Trophoblast cell (in vitro differentiated cells and primary cell): Measurements from ENCODE around the gene SPATS2L.

ENCODE experiments used
- DNase-seq, 2 donors: peaks; one replicate each; pipeline ENCODE4 v3.0.0-alpha.2; 2016
- H2AFZ ChIP-seq: 2 replicates; pipeline ENCODE4 v1.6.1; 2013; ENCODE audit warnings: low read length, moderate library complexity, mild to moderate bottlenecking; ENCODE audit not compliant: insufficient read depth, poor library complexity
- H2AK5ac ChIP-seq: 2 replicates; pipeline ENCODE4 v1.6.1; 2013; ENCODE audit warnings: mild to moderate bottlenecking, low read length
- H2BK120ac ChIP-seq: 2 replicates; pipeline ENCODE4 v1.6.1; 2013; ENCODE audit warnings: low read length, mild to moderate bottlenecking, moderate library complexity; ENCODE audit not compliant: insufficient read depth, poor library complexity
- H2BK12ac ChIP-seq: 2 replicates; pipeline ENCODE4 v1.6.1; 2013; ENCODE audit warnings: mild to moderate bottlenecking, low read length, moderate library complexity
- H2BK5ac ChIP-seq: 2 replicates; pipeline ENCODE4 v1.6.1; 2013; ENCODE audit warnings: low read length, low read depth, moderate library complexity, mild to moderate bottlenecking; ENCODE audit not compliant: poor library complexity
- H3K14ac ChIP-seq: 2 replicates; pipeline ENCODE4 v1.6.1; 2013; ENCODE audit warnings: mild to moderate bottlenecking, low read length
- H3K18ac ChIP-seq: 2 replicates; pipeline ENCODE4 v1.6.1; 2013; ENCODE audit warnings: mild to moderate bottlenecking, low read length
- H3K23ac ChIP-seq: 2 replicates; pipeline ENCODE4 v1.6.1; 2013; ENCODE audit warnings: low read length
- H3K27ac ChIP-seq: 2 replicates; pipeline ENCODE4 v1.5.1; 2013; ENCODE audit warnings: low read depth, mild to moderate bottlenecking, inconsistent platforms, low read length, moderate library complexity
- H3K27me3 ChIP-seq: 2 replicates; pipeline ENCODE4 v1.6.1; 2013; ENCODE audit warnings: inconsistent platforms, mild to moderate bottlenecking, low read length, moderate library complexity; ENCODE audit not compliant: insufficient read depth
- H3K36me3 ChIP-seq, 2 experiments: 1 replicate in 1 of 2; 2 replicates in 1 of 2; pipeline ENCODE4 v1.6.1; 2013; ENCODE audit warnings: low read length in 2 of 2, mild to moderate bottlenecking in 2 of 2, moderate library complexity in 1 of 2; ENCODE audit not compliant: insufficient read depth in 2 of 2, control insufficient read depth in 1 of 2
- H3K4ac ChIP-seq: 2 replicates; pipeline ENCODE4 v1.6.1; 2013; ENCODE audit warnings: low read depth, mild to moderate bottlenecking, low read length, moderate library complexity
- H3K4me1 ChIP-seq, 2 experiments: 1 replicate in 1 of 2; 2 replicates in 1 of 2; pipeline ENCODE4 v1.6.1; 2013; ENCODE audit warnings: low read length in 2 of 2, mild to moderate bottlenecking in 2 of 2, moderate library complexity in 1 of 2; ENCODE audit not compliant: insufficient read depth in 2 of 2, control insufficient read depth in 1 of 2
- H3K4me2 ChIP-seq: 2 replicates; pipeline ENCODE4 v1.6.1; 2013; ENCODE audit warnings: inconsistent platforms, mild to moderate bottlenecking, low read length, moderate library complexity
- H3K4me3 ChIP-seq: 2 replicates; pipeline ENCODE4 v1.5.1; 2013; ENCODE audit warnings: mild to moderate bottlenecking, low read depth, low read length, inconsistent platforms
- H3K79me1 ChIP-seq: one replicate; pipeline ENCODE4 v1.6.1; 2013; ENCODE audit warnings: low read length
- H3K79me2 ChIP-seq: 2 replicates; pipeline ENCODE4 v1.6.1; 2013; ENCODE audit warnings: low read length, mild to moderate bottlenecking; ENCODE audit not compliant: control insufficient read depth, insufficient read depth, poor library complexity
- H3K9ac ChIP-seq: 2 replicates; pipeline ENCODE4 v1.6.1; 2013; ENCODE audit warnings: mild to moderate bottlenecking, low read length
- H3K9me3 ChIP-seq: 2 replicates; pipeline ENCODE4 v1.6.1; 2013; ENCODE audit warnings: low read depth, mild to moderate bottlenecking, control low read depth, inconsistent platforms, low read length; ENCODE audit not compliant: insufficient read depth
- H4K12ac ChIP-seq: 2 replicates; pipeline ENCODE4 v1.6.1; 2013; ENCODE audit warnings: low read depth, mild to moderate bottlenecking, low read length, moderate library complexity
- H4K8ac ChIP-seq: 2 replicates; pipeline ENCODE4 v1.6.1; 2013; ENCODE audit warnings: low read depth, mild to moderate bottlenecking, low read length, moderate library complexity
- H4K91ac ChIP-seq: one replicate; pipeline ENCODE4 v1.6.1; 2013; ENCODE audit warnings: low read depth, mild to moderate bottlenecking, low read length, moderate library complexity
- WGBS: extraction: QIAGEN DNeasy Blood & Tissue Kit; methylation state at CpG from one replicate; pipeline ENCODE4 v1.1.7; 2013; ENCODE audit warnings: missing lambda C conversion rate; ENCODE audit not compliant: insufficient read length, insufficient coverage; ENCODE audit errors: extremely low coverage; 5-methylcytosine and 5-hydroxymethylcytosine counted together

SPATS2L gene

DNA sequence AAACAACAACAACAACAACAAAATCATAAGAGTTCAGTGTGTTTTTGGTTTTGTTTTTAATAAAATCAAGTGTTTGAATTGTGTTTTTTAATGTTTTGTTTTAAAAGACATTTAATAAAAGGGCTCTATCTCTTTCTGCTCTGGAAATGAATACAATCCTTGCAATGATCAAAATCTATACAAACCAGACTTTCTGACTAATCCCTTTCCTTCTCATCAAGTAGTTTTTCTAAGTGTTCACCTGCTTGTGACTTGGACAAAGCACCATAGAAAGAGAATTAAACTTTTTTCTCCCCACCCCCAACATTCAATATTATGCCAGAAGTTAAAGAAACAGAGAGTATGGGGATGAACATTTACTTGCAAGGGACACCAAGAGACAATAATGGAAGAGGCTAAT, 142.0 kb downstream of the SPATS2L start:
- H3K9me3 ChIP-seq: no peaks in the 10 kb centered on the region
- no peak overlapping the region for H2AFZ ChIP-seq
- no peaks in the 10 kb centered on the region for H3K79me2 ChIP-seq
- no peak overlapping the region for H4K91ac ChIP-seq
- no peak overlapping the region for H3K23ac ChIP-seq
- H2BK12ac ChIP-seq: no peak overlapping the region
- no peaks in the 10 kb centered on the region for H3K27me3 ChIP-seq
- H2AK5ac ChIP-seq: no peak overlapping the region
- peaks cover 1 to 3% of the 10 kb centered on the region in 2 experiments for H3K4me1 ChIP-seq
- DNase-seq: no peak
- H3K4ac ChIP-seq: no peak overlapping the region
- H3K4me2 ChIP-seq: no peak overlapping the region
- no peak overlapping the region for H3K4me3 ChIP-seq
- no peak overlapping the region for H3K18ac ChIP-seq
- H3K36me3 ChIP-seq: peaks cover 23 to 38% of the 10 kb centered on the region in 2 experiments
- no peak overlapping the region for H4K8ac ChIP-seq
- no peak overlapping the region for H4K12ac ChIP-seq
- H2BK5ac ChIP-seq: no peak overlapping the region
- no peak overlapping the region for H3K9ac ChIP-seq
- H3K27ac ChIP-seq: no peak overlapping the region
- no peak overlapping the region for H3K14ac ChIP-seq
- H2BK120ac ChIP-seq: no peak overlapping the region
- no peaks in the 10 kb centered on the region for H3K79me1 ChIP-seq

DNA sequence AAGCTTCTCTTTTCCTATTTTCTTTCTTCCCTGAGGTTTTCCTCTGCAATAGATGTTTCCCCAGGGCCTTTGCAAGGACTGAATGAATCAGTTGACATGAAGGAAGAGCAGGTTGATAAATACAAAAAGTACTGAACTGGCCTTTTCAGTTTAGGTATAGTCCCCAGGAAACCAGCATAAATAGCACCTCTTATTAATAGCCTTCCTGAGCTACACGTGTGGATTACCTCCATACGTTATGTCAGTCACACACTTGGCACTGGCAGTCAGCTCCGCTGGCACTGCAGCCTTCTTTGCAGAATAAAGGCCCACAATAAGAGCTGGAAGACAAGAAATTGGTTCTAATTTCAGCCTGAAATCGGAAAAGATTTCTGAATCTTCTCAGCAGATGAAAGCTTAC, 142.7 kb downstream of the SPATS2L start:
- Histone ChIP-seq H3K14ac (no peak overlapping the region), H3K18ac (no peak overlapping the region), H4K8ac (no peak overlapping the region), H2BK12ac (no peak overlapping the region), H3K4ac (no peak overlapping the region), H2AFZ (no peak overlapping the region), H3K4me2 (no peak overlapping the region), H4K91ac (no peak overlapping the region), H3K9ac (no peak overlapping the region), H3K23ac (no peak overlapping the region), H3K4me3 (no peak overlapping the region), H3K79me1 (no peaks in the 10 kb centered on the region), H3K27me3 (no peaks in the 10 kb centered on the region), H2BK5ac (no peak overlapping the region), H3K4me1 (peaks cover 3% of the 10 kb centered on the region in 2 experiments), H3K79me2 (no peaks in the 10 kb centered on the region), H4K12ac (no peak overlapping the region), H2AK5ac (no peak overlapping the region), H2BK120ac (no peak overlapping the region), H3K9me3 (no peaks in the 10 kb centered on the region), H3K27ac (no peak overlapping the region), H3K36me3 (peaks cover 23 to 34% of the 10 kb centered on the region in 2 experiments)
- WGBS: no CpG with 5 or more reads among the region's 4 CpGs
- DNase-seq: no peak

DNA sequence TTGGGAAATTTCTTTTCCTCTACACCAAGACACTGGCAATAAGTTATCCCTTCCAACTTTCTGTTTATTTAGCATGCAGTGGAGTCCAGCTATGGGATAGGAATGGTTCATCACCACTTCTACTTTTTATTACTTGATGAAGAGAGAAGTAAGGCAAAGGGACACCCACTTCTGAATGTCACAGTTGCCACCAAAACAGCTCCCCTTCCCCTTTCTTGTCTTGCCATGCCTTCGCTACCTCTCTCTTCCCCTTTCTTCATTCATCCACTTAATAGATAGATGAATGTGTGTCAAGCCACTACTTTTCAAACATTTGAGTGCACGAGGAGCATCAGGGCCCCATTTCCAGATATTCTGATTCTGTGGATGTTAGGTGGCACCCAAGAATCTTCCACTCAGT, 143.8 kb downstream of the SPATS2L start:
- Histone ChIP-seq H4K91ac (no peak overlapping the region), H3K4me3 (no peak overlapping the region), H3K4me2 (no peak overlapping the region), H3K36me3 (peaks cover 16 to 28% of the 10 kb centered on the region in 2 experiments), H3K9me3 (no peaks in the 10 kb centered on the region), H4K12ac (no peak overlapping the region), H3K9ac (no peak overlapping the region), H4K8ac (no peak overlapping the region), H2BK5ac (no peak overlapping the region), H2BK120ac (no peak overlapping the region), H3K23ac (no peak overlapping the region), H3K18ac (no peak overlapping the region), H2AFZ (no peak overlapping the region), H2BK12ac (no peak overlapping the region), H3K79me2 (no peaks in the 10 kb centered on the region), H3K79me1 (no peaks in the 10 kb centered on the region), H2AK5ac (no peak overlapping the region), H3K27ac (no peak overlapping the region), H3K27me3 (no peaks in the 10 kb centered on the region), H3K4me1 (peaks cover 4% of the 10 kb centered on the region in 2 experiments), H3K4ac (no peak overlapping the region), H3K14ac (no peak overlapping the region)
- WGBS: no CpG with 5 or more reads among the region's 2 CpGs
- no peak for DNase-seq

DNA sequence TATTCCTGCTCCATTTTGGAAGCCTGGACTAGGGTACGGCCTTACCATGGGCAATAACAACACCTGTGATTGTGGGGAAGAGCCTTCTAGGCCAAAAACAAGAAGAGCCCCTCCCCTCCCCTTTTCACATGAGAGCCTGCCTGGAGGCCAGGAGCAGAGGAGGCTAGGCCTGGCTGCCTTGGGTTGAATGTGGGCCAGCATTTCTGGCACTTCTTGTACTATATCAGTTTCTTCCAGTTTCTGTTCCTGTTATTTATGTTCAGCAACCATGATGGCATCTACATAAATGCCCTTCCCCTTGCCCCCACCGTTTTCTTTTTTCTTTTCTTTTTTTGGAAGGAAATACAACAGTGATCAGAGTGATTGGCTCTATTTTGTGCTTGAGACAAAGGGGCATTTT, 145.0 kb downstream of the SPATS2L start:
- H3K36me3 ChIP-seq: peaks cover 15 to 25% of the 10 kb centered on the region in 2 experiments
- no peaks in the 10 kb centered on the region for H3K27me3 ChIP-seq
- no peak overlapping the region for H2BK5ac ChIP-seq
- H3K14ac ChIP-seq: no peak overlapping the region
- H3K4me1 ChIP-seq: peaks cover 6 to 11% of the 10 kb centered on the region in 2 experiments
- no peaks in the 10 kb centered on the region for H3K79me1 ChIP-seq
- H2AK5ac ChIP-seq: no peak overlapping the region
- H2BK120ac ChIP-seq: no peak overlapping the region
- H3K4ac ChIP-seq: no peak overlapping the region
- H4K8ac ChIP-seq: no peak overlapping the region
- no peak overlapping the region for H2BK12ac ChIP-seq
- H3K23ac ChIP-seq: no peak overlapping the region
- DNase-seq: no peak
- H4K12ac ChIP-seq: no peak overlapping the region
- no peak overlapping the region for H3K18ac ChIP-seq
- H3K9me3 ChIP-seq: no peaks in the 10 kb centered on the region
- no peak overlapping the region for H3K4me2 ChIP-seq
- H3K9ac ChIP-seq: no peak overlapping the region
- no peaks in the 10 kb centered on the region for H3K79me2 ChIP-seq
- H3K27ac ChIP-seq: no peak overlapping the region
- WGBS: no CpG with 5 or more reads among the region's 2 CpGs
- H4K91ac ChIP-seq: no peak overlapping the region
- no peak overlapping the region for H3K4me3 ChIP-seq
- no peak overlapping the region for H2AFZ ChIP-seq
